GM12873 (cell line): ENCODE data around the gene ELFN2.
A peak's percentile ranks its signal among the peaks of the same experiment; 100 is the strongest.

ENCODE experiments used
- TF ChIP-seq, protein P1 (sequence below): IDR thresholded peaks from 2 replicates; pipeline ENCODE4 v1.5.1; 2012; ENCODE audit warnings: low read depth, mild to moderate bottlenecking, moderate library complexity, low read length, control low read depth; ENCODE audit not compliant: insufficient read depth; ENCODE audit errors: missing control alignments

Gene ELFN2

DNA sequence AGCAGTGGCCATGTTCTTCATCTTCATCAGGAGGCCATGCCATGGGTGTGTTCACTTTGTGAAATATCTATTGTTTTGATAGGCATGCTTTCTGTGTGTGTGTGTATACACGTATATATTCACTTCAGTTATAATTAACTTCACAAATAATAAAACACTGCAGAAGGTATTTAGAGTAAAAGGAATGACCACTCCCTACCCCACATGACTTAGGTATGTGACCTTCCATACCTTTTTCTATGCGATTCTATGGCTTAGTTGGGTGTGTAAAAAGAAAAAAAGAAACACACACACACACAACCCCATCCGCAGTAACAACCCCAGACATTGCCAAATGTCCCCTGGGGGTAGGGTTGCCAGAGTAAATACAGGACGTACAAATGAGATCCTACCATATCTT lies 73.0 kb downstream of the ELFN2 start:
- TF ChIP-seq, protein P1, sequence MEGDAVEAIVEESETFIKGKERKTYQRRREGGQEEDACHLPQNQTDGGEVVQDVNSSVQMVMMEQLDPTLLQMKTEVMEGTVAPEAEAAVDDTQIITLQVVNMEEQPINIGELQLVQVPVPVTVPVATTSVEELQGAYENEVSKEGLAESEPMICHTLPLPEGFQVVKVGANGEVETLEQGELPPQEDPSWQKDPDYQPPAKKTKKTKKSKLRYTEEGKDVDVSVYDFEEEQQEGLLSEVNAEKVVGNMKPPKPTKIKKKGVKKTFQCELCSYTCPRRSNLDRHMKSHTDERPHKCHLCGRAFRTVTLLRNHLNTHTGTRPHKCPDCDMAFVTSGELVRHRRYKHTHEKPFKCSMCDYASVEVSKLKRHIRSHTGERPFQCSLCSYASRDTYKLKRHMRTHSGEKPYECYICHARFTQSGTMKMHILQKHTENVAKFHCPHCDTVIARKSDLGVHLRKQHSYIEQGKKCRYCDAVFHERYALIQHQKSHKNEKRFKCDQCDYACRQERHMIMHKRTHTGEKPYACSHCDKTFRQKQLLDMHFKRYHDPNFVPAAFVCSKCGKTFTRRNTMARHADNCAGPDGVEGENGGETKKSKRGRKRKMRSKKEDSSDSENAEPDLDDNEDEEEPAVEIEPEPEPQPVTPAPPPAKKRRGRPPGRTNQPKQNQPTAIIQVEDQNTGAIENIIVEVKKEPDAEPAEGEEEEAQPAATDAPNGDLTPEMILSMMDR, result no peak

DNA sequence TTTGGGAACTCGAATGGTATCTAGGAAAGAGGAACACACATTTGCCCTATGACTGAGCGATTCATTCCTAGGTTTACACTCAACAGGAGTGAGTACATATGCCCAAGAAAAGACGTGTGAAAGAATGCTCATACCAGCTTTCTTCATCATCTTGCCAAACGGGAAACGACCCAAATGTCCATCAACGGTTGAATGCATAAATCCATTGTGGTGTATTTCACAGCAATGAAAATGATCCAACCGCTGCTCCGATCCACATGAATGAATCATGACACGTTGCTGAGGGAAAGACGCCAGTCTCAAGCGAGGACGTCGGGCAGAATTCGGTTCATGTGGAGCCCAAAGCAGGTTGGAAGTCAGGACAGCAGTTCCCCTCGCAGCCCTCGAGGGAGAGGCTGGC lies 73.4 kb downstream of the ELFN2 start:
- TF ChIP-seq, protein P1, result no peak

DNA sequence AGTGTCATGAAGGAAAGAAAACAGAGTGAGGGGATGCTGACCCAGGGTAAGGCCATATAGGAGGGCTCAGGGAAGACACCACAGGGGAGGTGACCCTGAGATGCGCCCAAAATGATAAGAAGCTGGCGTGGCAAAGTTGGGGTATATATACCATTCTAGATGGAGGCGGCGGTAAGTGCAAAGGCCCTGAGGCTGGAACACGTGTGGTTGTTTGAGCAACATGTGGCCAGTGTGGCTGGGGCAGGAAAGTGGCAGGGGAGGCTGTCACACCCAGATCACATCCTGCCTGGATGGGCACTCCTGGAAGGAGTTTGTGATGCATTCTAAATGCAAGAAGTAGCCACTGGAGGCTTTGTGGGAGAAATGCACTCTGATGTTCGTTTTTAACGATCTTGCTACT lies 74.8 kb downstream of the ELFN2 start:
- TF ChIP-seq, protein P1, result no peak

DNA sequence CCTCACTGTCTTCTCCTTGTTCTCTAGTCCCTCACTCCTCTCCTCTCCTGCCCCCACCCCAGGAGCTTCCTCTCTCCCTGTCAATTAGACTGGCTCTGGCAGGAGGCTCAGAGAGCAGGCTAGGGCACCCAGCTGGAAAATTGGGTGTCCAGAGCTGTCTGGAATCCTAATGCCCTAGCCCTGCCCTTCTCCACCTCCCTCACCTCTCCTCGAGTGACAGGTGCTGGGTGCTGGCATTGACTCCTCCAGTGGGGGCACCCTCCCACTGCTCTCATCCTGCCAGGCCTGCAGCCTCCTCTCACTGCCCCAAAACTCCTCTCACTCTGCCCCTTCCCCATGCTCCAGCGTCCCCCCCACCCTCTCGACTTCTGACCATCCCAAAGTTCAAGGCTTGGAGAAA lies 76.0 kb downstream of the ELFN2 start:
- TF ChIP-seq, protein P1, result peak; percentile 2

DNA sequence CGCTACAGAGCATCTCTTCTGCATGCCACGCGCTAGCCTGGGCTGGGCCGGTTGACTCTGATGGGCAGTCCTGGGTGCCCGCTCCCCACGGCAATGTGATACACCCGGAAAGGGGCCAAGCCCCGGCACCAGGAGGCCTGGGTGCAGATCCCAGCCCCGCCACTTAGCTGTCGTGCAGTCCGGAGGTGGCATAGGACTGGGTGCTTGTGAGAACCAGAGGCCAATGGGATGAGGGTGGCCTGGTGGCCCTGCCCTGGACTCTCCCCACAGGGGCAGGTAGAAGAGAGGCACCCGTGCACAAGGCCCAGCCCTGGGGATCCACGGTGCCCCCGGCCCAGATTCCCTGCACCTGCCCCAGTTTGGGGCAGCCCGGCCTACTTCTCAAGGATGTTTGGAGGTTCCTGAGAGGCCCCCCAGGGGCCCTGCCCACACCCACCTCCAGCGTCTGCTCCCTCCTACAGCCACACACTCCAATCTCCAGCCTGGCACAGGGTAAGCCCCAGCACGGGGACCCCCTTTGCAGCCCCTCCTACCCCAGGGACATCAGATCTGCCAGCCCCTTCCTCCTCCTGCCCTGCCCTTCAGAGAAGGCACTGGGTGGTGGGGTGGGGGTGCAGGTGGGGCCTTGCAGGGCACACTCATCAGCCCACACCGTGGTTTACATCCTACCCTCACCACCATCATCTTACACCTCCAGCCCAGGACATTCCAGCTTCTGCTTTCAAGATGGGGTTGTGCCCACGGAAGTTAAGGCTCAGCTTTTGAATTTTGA lies 78.0 kb downstream of the ELFN2 start:
- TF ChIP-seq, protein P1, result no peak

DNA sequence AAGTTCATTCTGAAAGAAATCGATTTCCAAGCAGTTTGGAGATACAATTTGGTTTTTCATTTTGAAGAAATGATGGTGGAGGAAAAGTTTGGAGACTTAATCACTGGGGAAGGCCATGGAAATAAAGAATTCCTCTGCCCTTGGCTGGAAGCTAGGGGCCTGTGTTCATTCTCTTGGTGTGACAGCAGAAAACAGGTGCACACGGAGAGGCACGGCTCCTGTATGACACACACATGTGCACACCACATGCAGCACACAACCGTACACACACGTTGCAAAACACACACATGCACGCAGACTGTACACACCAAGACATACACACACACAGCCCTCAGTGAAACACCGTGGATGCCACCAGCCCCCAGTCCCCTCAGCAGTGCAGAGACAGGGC lies 80.8 kb downstream of the ELFN2 start:
- TF ChIP-seq, protein P1, result no peak

DNA sequence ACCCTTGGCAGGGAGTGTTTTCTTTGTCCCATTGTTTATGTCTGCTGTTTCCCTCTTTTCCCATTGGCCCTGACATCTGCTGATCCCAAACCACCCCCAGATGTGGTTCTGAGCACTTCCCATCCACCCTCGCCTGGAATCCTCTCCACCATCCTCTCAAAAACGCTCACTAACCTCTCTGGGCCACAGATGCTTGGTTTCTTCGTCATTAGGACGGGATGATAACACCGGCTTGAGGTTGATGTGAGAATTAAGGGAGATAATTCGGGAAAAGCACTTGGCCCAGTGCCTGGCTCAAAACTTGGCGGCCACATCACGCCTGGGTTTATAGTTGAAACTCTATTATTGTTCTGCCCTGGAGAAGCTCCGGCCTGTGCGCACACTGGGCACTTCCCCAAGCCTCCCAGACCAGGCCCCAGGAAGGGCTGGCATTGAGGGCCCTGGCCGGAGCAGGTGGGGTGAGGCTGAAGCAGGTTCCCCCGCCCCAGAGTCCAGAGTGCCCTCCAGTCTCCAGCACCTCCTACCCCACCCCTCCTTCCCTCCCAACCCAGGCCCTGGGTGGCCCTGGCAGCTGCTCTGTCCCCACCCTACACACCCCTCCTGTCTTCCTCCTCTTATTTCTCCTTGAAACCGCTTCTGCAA lies 81.3 kb downstream of the ELFN2 start:
- TF ChIP-seq, protein P1, result no peak
